CD8-positive, alpha-beta memory T cell (primary cell): ENCODE measurements around the gene ZNF619. TPM values are rescaled to one million over a fixed set of nuclear protein-coding genes. Genes with fewer than 3 reads are reported as not detected.

Experiments
- CTCF ChIA-PET: fragments of 350-600 bp; sonication (Branson Sonifier 250); formaldehyde crosslinking; loops from one replicate; lab custom pipeline; 2021; ENCODE audit warnings: antibody characterized with exemption; lab: Charles Lee
- POLR2A ChIA-PET: fragments of 350-600 bp; sonication (Branson Sonifier 250); formaldehyde crosslinking; loops from one replicate; lab custom pipeline; 2021; ENCODE audit warnings: antibody characterized with exemption; lab: Charles Lee
- DNase-seq, 5 donors: peaks; one replicate each; pipeline versions ENCODE4 v3.0.0 to v3.0.0-alpha.2; 2020 to 2022; ENCODE audit warnings: mixed read lengths in 1 of 5
- H3K27ac ChIP-seq: one replicate; pipeline ENCODE4 v1.7.0; 2013; ENCODE audit warnings: low read depth, mild to moderate bottlenecking, low read length, moderate library complexity
- H3K27me3 ChIP-seq: 2 replicates; pipeline ENCODE4 v1.7.0; 2013; ENCODE audit warnings: low read length, mild to moderate bottlenecking; ENCODE audit not compliant: insufficient read depth, poor library complexity, severe bottlenecking
- H3K36me3 ChIP-seq: 2 replicates; pipeline ENCODE4 v1.7.0; 2013; ENCODE audit warnings: mild to moderate bottlenecking, low read length, moderate library complexity; ENCODE audit not compliant: insufficient read depth
- H3K4me1 ChIP-seq: 2 replicates; pipeline ENCODE4 v1.7.0; 2013; ENCODE audit warnings: mild to moderate bottlenecking, low read length, moderate library complexity; ENCODE audit not compliant: insufficient read depth
- H3K4me3 ChIP-seq: 2 replicates; pipeline ENCODE4 v1.7.0; 2013; ENCODE audit warnings: mild to moderate bottlenecking, low read length
- H3K9me3 ChIP-seq: 2 replicates; pipeline ENCODE4 v1.7.0; 2013; ENCODE audit warnings: mild to moderate bottlenecking, low read length
- H3K27ac Mint-ChIP-seq, 8 donors: one replicate each; pipeline ENCODE4 v1.8.0; 2020 to 2021; ENCODE audit warnings: mixed read lengths in 8 of 8, mild to moderate bottlenecking in 6 of 8, inconsistent platforms in 3 of 8, moderate library complexity in 3 of 8
- H3K27me3 Mint-ChIP-seq, 2 donors: one replicate each; pipeline ENCODE4 v1.8.0; 2020 to 2021; ENCODE audit warnings: mixed read lengths in 2 of 2, mild to moderate bottlenecking in 1 of 2, moderate library complexity in 1 of 2
- H3K36me3 Mint-ChIP-seq, 3 donors: one replicate each; pipeline ENCODE4 v1.8.0; 2020 to 2021; ENCODE audit warnings: mixed read lengths in 3 of 3, inconsistent platforms in 1 of 3, mild to moderate bottlenecking in 1 of 3
- H3K4me1 Mint-ChIP-seq, 3 donors: one replicate each; pipeline ENCODE4 v1.8.0; 2020 to 2021; ENCODE audit warnings: mixed read lengths in 3 of 3, inconsistent platforms in 1 of 3, mild to moderate bottlenecking in 1 of 3
- H3K4me3 Mint-ChIP-seq, 7 donors: one replicate each; pipeline ENCODE4 v1.8.0; 2020 to 2021; ENCODE audit warnings: mixed read lengths in 7 of 7, mild to moderate bottlenecking in 6 of 7, moderate library complexity in 4 of 7, inconsistent platforms in 2 of 7
- H3K9me3 Mint-ChIP-seq, 5 donors: one replicate each; pipeline ENCODE4 v1.8.0; 2020 to 2022; ENCODE audit warnings: mixed read lengths in 5 of 5, mild to moderate bottlenecking in 3 of 5, moderate library complexity in 2 of 5, inconsistent platforms in 1 of 5
- polyA plus RNA-seq: library from polyadenylated mRNA; unstranded; fragments of 300-500 nt; fragmentation: Illumina TruSeq; gene quantifications from one replicate; pipeline ENCODE4 v1.2.3, GENCODE V29; 2021
- total RNA-seq, 2 experiments: library from RNA; stranded (reverse); gene quantifications; one replicate each; pipeline ENCODE4 v1.2.3, GENCODE V29; 2021

ZNF619 gene
- total and polyA plus RNA-seq, 3 experiments from 2014 or later, result 3.5 to 9.6 (median 7.7) TPM

- no peak for DNase-seq
- ChIA-PET POLR2A (interaction anchor here (0.8 kb wide), 1 partner anchor 12 kb away, joined by 3 read pairs; no protein-coding TSS in a partner anchor), CTCF (interaction anchor here (1.2 to 1.6 kb wide), 2 partner anchors 40 to 59 kb away, joined by 5 read pairs; no protein-coding TSS in a partner anchor)
- Mint-ChIP-seq H3K27ac (peak overlapping the region in 6 of 8 donors; percentile 4 to 87 (median 38)), H3K27me3 (no peaks in the 10 kb centered on the region), H3K36me3 (peaks cover 9 to 50% (median 27%) of the 10 kb centered on the region in 3 donors), H3K4me3 (no peak overlapping the region), H3K4me1 (peaks cover 27 to 33% (median 28%) of the 10 kb centered on the region in 3 donors), H3K9me3 (no peaks in the 10 kb centered on the region)
- Histone ChIP-seq H3K4me1 (peaks cover 24% of the 10 kb centered on the region), H3K9me3 (no peaks in the 10 kb centered on the region), H3K27me3 (no peaks in the 10 kb centered on the region), H3K4me3 (no peak overlapping the region), H3K27ac (no peak overlapping the region), H3K36me3 (peaks cover 16% of the 10 kb centered on the region)
Measured at GRCh38 chr3:40465111-40465407, 11.9 kb upstream of the ZNF619 start.

DNA sequence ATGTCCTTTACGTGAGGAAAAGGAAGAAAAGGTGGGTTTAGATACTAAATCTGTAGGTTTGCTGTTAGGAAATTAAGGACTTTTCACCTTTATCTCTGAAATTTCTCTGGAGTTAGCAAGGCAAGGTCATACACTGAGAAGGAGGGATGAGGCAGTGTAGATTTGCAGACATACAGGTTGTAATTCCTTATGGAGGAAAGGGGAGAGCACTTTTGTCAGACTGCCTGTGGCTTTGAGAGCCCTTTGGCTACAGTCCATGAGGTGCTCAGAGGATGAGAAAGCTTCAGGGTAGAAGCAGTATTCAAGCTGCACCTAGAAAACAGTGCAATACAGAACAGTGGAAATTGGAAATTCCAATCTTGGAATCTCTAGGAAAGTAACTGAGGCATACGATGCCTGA lies 11.5 kb upstream of the ZNF619 start:
- Mint-ChIP-seq H3K4me1 (peaks cover 24 to 30% (median 28%) of the 10 kb centered on the region in 3 donors), H3K4me3 (no peak overlapping the region), H3K9me3 (no peaks in the 10 kb centered on the region), H3K27me3 (no peaks in the 10 kb centered on the region), H3K27ac (peak overlapping the region in 4 of 8 donors; percentile 8 to 87 (median 67)), H3K36me3 (peaks cover 9 to 46% (median 25%) of the 10 kb centered on the region in 3 donors)
- POLR2A ChIA-PET, result no interaction called here
- Histone ChIP-seq H3K27me3 (no peaks in the 10 kb centered on the region), H3K9me3 (no peaks in the 10 kb centered on the region), H3K4me3 (no peak overlapping the region), H3K4me1 (peaks cover 20% of the 10 kb centered on the region), H3K36me3 (peaks cover 12% of the 10 kb centered on the region), H3K27ac (no peak overlapping the region)
- DNase-seq, result no peak
- CTCF ChIA-PET, result interaction anchor here (1.6 kb wide), 1 partner anchor 59 kb away, joined by 5 read pairs; no protein-coding TSS in a partner anchor

DNA sequence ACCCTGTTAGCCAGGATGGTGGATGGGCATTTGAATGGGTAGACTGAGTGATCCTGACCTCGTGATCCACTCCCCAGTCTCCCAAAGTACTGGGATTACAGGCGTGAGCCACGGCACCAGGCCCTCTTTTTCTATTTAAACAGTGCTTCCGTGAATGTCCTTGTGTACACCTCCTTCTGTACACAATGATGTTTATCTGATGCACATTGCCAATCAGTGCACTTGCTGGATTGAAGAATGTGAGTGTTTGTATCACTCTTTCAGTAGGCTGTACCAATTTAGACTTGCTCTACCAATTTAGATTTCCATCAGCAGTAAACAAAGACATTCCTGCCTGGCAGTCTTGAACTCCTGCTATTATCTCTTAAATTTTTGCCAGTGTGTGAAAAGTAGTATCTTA lies 8.9 kb upstream of the ZNF619 start:
- H3K36me3 ChIP-seq, result no peaks in the 10 kb centered on the region
- peaks cover 19 to 23% (median 21%) of the 10 kb centered on the region in 3 donors for H3K4me1 Mint-ChIP-seq
- no peaks in the 10 kb centered on the region for H3K27me3 Mint-ChIP-seq
- POLR2A ChIA-PET, result no interaction called here
- H3K27ac Mint-ChIP-seq, result peak overlapping the region in 2 of 8 donors; percentile 14 to 50
- H3K9me3 ChIP-seq, result no peaks in the 10 kb centered on the region
- CTCF ChIA-PET, result no interaction called here
- H3K27ac ChIP-seq, result no peak overlapping the region
- no peaks in the 10 kb centered on the region for H3K9me3 Mint-ChIP-seq
- DNase-seq, result no peak
- H3K4me1 ChIP-seq, result peaks cover 19% of the 10 kb centered on the region
- H3K36me3 Mint-ChIP-seq, result peaks cover 0 to 27% (median 13%) of the 10 kb centered on the region in 3 donors
- no peaks in the 10 kb centered on the region for H3K27me3 ChIP-seq
- no peak overlapping the region for H3K4me3 ChIP-seq
- H3K4me3 Mint-ChIP-seq, result no peak overlapping the region

GRCh38 chr3:40470701-40471100 lies 6.2 kb upstream of the ZNF619 start:
- Histone ChIP-seq H3K4me3 (no peak overlapping the region), H3K27me3 (no peaks in the 10 kb centered on the region), H3K36me3 (no peaks in the 10 kb centered on the region), H3K27ac (no peak overlapping the region), H3K4me1 (no peaks in the 10 kb centered on the region), H3K9me3 (no peaks in the 10 kb centered on the region)
- H3K27ac Mint-ChIP-seq, result no peak overlapping the region
- H3K27me3 Mint-ChIP-seq, result peaks cover 0 to 2% of the 10 kb centered on the region in 2 donors
- H3K36me3 Mint-ChIP-seq, result peaks cover 0 to 10% (median 5%) of the 10 kb centered on the region in 3 donors
- ChIA-PET POLR2A (no interaction called here), CTCF (interaction anchor here (0.7 to 1.2 kb wide), 2 partner anchors 16 to 17 kb away, joined by 3 read pairs; no protein-coding TSS in a partner anchor)
- H3K9me3 Mint-ChIP-seq, result no peaks in the 10 kb centered on the region
- H3K4me3 Mint-ChIP-seq, result no peak overlapping the region
- H3K4me1 Mint-ChIP-seq, result no peaks in the 10 kb centered on the region
- no peak for DNase-seq

DNA sequence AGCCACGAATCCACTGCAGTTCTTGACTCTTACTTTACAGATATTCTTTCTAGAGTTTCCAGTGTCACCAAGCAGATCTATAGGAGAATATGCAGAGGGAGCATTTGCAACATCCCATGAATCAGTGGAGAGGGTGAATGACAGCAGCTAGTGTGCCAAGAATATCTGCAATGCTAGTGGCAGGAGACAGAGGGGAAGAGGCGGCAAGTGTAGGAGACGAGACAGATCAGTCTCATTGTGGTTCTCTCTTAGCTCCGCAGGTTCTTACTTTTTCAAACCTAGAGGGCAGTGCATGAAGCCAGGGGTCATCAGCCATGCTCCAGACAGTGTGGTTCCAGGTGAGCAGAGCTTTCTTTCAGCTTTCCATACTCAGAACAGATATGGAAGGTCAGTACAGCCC lies 744 bp downstream of the ZNF619 start:
- no peaks in the 10 kb centered on the region for H3K27me3 ChIP-seq
- H3K36me3 Mint-ChIP-seq, result peaks cover 10 to 49% (median 10%) of the 10 kb centered on the region in 3 donors
- peak overlapping the region; percentile 84 for H3K4me3 ChIP-seq
- H3K27ac ChIP-seq, result peak overlapping the region; percentile 78
- no peaks in the 10 kb centered on the region for H3K9me3 ChIP-seq
- peak overlapping the region; percentile 91 to 98 (median 94) for H3K4me3 Mint-ChIP-seq
- H3K36me3 ChIP-seq, result peaks cover 6% of the 10 kb centered on the region
- H3K4me1 ChIP-seq, result peaks cover 18% of the 10 kb centered on the region
- no peaks in the 10 kb centered on the region for H3K9me3 Mint-ChIP-seq
- H3K4me1 Mint-ChIP-seq, result peaks cover 32 to 51% (median 36%) of the 10 kb centered on the region in 3 donors
- peaks cover 0 to 3% of the 10 kb centered on the region in 2 donors for H3K27me3 Mint-ChIP-seq
- H3K27ac Mint-ChIP-seq, result peak overlapping the region; percentile 26 to 99 (median 95)
- ChIA-PET POLR2A (interaction anchor here (0.7 to 2.0 kb wide), 3 partner anchors 20 to 28 kb away, joined by 4 to 14 read pairs (median 5); partner anchors contain the start of genes RPL14 and ZNF620), CTCF (interaction anchor here (1.2 to 1.3 kb wide), 2 partner anchors 48 to 168 kb away, joined by 3 to 4 read pairs; partner anchors contain the start of gene EIF1B)
- no peak for DNase-seq

- no peak overlapping the region for H3K27ac Mint-ChIP-seq
- H3K27me3 Mint-ChIP-seq, result no peaks in the 10 kb centered on the region
- no peak overlapping the region for H3K4me3 ChIP-seq
- peaks cover 32 to 54% (median 45%) of the 10 kb centered on the region in 3 donors for H3K36me3 Mint-ChIP-seq
- H3K36me3 ChIP-seq, result peaks cover 16% of the 10 kb centered on the region
- no peaks in the 10 kb centered on the region for H3K27me3 ChIP-seq
- ChIA-PET POLR2A (interaction anchor here (0.6 to 0.7 kb wide), 3 partner anchors 24 to 37 kb away, joined by 3 to 6 read pairs (median 4); partner anchors contain the start of gene RPL14), CTCF (no interaction called here)
- H3K27ac ChIP-seq, result no peak overlapping the region
- H3K9me3 Mint-ChIP-seq, result peaks cover 0 to 26% (median 14%) of the 10 kb centered on the region in 5 donors
- H3K4me1 ChIP-seq, result peaks cover 8% of the 10 kb centered on the region
- H3K9me3 ChIP-seq, result peaks cover 6% of the 10 kb centered on the region
- no peak for DNase-seq
- H3K4me3 Mint-ChIP-seq, result no peak overlapping the region
- peaks cover 11 to 12% (median 11%) of the 10 kb centered on the region in 3 donors for H3K4me1 Mint-ChIP-seq
Measured at GRCh38 chr3:40487172-40487571, 10.2 kb downstream of the ZNF619 start.

- POLR2A ChIA-PET, result interaction anchor here (0.6 kb wide), 1 partner anchor 32 kb away, joined by 3 read pairs; no protein-coding TSS in a partner anchor
- Mint-ChIP-seq H3K36me3 (peaks cover 24 to 31% (median 29%) of the 10 kb centered on the region in 3 donors), H3K4me1 (peaks cover 0 to 3% (median 0%) of the 10 kb centered on the region in 3 donors), H3K9me3 (peaks cover 0 to 26% (median 14%) of the 10 kb centered on the region in 5 donors), H3K27me3 (no peaks in the 10 kb centered on the region), H3K4me3 (no peak overlapping the region), H3K27ac (no peak overlapping the region)
- Histone ChIP-seq H3K36me3 (peaks cover 15% of the 10 kb centered on the region), H3K27ac (no peak overlapping the region), H3K4me3 (no peak overlapping the region), H3K4me1 (no peaks in the 10 kb centered on the region), H3K27me3 (no peaks in the 10 kb centered on the region), H3K9me3 (peaks cover 6% of the 10 kb centered on the region)
- CTCF ChIA-PET, result no interaction called here
- no peak for DNase-seq
Measured at GRCh38 chr3:40490916-40491315, 14.0 kb downstream of the ZNF619 start.

DNA sequence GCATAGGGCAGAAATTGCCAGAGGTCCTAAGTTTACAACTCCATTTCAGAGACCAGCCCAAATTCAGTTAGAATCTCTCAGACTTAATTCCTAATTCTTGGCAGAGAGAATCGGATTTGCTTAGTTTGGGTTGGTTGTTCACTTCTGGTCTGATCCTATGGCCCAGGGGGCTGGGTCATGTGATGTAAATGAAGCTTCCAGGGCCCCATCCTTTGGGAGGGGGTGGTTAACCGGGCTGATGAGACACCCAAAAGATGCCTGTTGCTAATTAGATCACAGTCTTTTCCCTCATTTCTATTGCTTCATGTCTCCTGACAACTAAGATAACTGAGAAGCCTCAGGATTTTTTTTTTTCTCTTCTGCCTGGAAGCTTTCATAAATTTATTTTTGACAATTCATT lies 17.8 kb downstream of the ZNF619 start:
- Mint-ChIP-seq H3K27me3 (no peaks in the 10 kb centered on the region), H3K27ac (no peak overlapping the region), H3K4me3 (no peak overlapping the region), H3K36me3 (peaks cover 0 to 5% (median 4%) of the 10 kb centered on the region in 3 donors), H3K4me1 (no peaks in the 10 kb centered on the region), H3K9me3 (peaks cover 0 to 4% (median 0%) of the 10 kb centered on the region in 5 donors)
- no peaks in the 10 kb centered on the region for H3K27me3 ChIP-seq
- no peak for DNase-seq
- ChIA-PET CTCF (interaction anchor here (1.3 kb wide), 1 partner anchor 11 kb away, joined by 3 read pairs; no protein-coding TSS in a partner anchor), POLR2A (no interaction called here)
- no peak overlapping the region for H3K4me3 ChIP-seq
- no peaks in the 10 kb centered on the region for H3K4me1 ChIP-seq
- H3K36me3 ChIP-seq, result no peaks in the 10 kb centered on the region
- no peak overlapping the region for H3K27ac ChIP-seq
- no peaks in the 10 kb centered on the region for H3K9me3 ChIP-seq
